HG03575 (cell line): ENCODE data around the gene MYL6B.
"Not testable (repeated sequence)": the region's sequence is repeated elsewhere in the genome, so short reads cannot be mapped to it uniquely, and the experiment has no call there.

ENCODE experiments used
- ATAC-seq: cut with Tn5 transposase; IDR thresholded peaks from one replicate; pipeline ENCODE4 v1.9.1; 2021; ENCODE audit not compliant: unreplicated experiment, insufficient number of reproducible peaks, low FRiP score; ENCODE audit errors: extremely low read depth

Gene MYL6B

GRCh38 chr12:56152132-56152755 lies at the start of gene MYL6B:
Gene MYL6B (plus strand): TSS chr12:56152587. CDS start chr12:56153919, 1,332 bp downstream.
- no peak for ATAC-seq

DNA sequence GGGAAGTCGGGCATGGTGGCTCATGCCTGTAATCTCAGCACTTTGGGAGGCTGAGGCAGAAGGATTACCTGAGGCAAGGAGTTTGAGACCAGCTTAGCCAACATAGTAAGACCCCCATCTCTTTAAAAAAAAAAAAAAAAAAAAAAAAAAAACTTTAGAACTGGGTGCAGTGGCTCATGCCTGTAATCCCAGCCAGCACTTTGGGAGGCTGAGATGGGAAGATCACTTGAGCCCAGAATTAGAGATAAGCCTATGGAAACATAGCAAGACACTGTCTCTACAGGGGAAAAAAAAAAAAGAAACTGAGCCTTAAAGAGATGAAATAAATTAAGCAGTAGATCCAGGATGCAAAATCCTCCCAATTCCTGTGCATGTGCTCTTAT lies 49.7 kb upstream of the MYL6B start:
- ATAC-seq, result no peak

- ATAC-seq, result no peak
These were observed 49.2 kb upstream of the MYL6B start for GRCh38 chr12:56103066-56103711.

- no peak for ATAC-seq
These were observed 48.6 kb upstream of the MYL6B start for GRCh38 chr12:56103823-56104108.

GRCh38 chr12:56104109-56104814 lies 48.1 kb upstream of the MYL6B start, which contains the start of gene PA2G4:
Gene PA2G4 (plus strand): TSS chr12:56104559. CDS start chr12:56104738, 179 bp downstream.
- ATAC-seq, result peak; percentile 76

DNA sequence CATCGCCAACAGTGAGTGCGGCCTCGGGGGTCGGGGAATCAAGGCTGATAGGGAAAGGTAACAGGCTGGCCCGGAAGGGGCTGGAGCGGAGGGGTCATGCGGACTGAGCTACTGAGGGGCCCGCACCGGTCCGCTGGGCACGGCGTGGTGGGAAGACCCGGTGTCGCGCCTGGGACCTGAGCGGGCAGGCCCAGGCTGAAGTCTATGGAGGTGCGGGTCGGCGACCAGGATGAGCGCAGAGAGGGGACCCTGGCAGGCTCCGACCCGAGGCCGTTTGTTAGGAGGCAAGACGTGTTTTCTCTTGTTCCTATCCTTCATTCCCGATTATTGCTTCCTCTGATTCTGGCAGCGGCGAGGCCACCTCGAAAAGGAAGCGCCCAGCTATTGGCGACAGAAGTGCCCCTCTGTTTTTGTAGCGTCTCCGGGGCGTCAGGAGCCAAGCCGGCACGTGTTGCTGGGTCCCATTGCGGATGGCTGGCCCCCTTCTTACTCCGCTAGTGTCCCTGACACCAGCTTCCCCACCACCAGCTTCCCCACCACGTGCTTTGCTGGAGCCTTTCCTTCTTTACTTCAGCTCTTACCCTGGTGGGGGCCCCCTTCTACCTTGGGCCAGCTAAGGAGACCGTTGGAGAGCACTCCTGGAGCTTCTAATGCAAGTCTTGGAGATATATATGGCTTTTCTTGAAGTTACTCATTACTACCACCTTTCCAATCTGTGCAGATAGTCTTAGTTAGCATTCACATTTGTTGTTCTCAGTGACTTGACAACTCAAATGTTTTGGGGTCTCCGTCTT lies 47.4 kb upstream of the MYL6B start:
- no peak for ATAC-seq

DNA sequence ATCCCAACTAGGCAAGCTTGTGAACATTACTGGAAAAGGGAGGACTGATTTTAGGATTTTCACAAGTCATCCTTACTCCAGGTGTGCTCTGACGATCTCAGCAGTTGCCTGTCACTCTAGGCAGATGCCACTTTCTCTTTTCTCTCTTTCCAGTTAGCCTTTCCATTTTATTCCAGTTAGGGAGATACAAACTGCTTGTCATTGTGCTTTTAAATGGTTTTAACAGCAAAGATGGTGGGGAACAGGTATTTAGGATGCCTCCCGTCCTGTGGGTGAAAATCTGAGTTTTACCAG lies 46.8 kb upstream of the MYL6B start:
- no peak for ATAC-seq

DNA sequence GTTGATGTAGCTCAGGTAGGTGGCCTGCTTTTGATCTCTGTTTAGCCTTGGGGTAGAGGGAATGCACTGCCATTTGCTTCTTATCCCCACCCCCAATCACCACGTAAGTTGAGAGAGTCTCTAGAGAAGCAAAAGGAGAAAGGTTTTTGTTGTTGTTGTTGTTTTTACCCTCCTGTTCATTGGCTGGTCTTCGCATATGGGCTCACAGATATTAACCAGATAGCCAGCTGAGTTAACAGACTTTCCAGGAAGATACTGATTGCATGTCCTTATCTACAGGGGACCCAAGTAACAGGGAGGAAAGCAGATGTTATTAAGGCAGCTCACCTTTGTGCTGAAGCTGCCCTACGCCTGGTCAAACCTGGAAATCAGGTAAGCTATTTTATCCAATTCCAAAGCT lies 45.1 kb upstream of the MYL6B start:
- no peak for ATAC-seq

DNA sequence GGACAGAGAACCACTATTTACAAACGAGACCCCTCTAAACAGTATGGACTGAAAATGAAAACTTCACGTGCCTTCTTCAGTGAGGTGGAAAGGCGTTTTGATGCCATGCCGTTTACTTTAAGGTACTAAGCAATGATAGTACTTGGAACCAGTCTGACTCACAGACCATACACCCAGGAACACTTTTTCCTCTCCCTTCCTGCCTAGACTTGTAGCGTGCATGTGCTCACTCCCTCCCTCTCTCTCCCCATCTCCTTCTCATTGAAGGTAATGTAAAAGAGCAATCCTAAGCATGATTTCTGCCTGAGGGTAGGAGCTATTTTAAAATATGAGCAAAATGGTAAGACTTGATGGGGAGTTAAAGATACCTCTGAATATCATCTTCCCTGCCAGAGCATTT lies 41.8 kb upstream of the MYL6B start:
- ATAC-seq, result no peak

DNA sequence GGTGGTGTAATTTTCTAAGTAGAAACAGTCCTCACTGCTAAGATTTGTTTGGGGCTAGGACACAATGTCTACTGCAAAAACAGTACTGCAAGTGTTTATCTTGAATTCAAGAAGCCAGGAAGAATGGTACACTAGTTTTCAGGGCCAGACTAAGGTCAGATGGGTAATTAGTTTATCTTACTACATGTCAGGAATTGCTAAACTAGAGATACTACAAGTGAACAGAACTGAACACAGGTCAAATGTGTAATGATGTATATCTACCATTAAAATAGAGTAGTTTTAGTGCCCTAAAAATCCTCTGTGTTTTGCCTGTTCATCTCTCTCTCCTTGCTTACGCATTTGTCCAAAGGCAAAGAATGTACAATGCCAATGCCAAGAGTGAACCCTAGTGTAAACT lies 38.3 kb upstream of the MYL6B start:
- no peak for ATAC-seq

- ATAC-seq, result no peak
These were observed 37.1 kb upstream of the MYL6B start for GRCh38 chr12:56115329-56115728.

GRCh38 chr12:56116267-56117081 lies 35.9 kb upstream of the MYL6B start, which contains the start of gene RPL41:
Gene RPL41 (plus strand): TSS chr12:56116633.
- no peak for ATAC-seq

GRCh38 chr12:56117082-56117706 lies 35.2 kb upstream of the MYL6B start:
- not testable (repeated sequence) for ATAC-seq

- ATAC-seq, result peak; percentile 69
These were observed 34.4 kb upstream of the MYL6B start, which contains the start of gene ZC3H10 for GRCh38 chr12:56117778-56118687. Gene ZC3H10 (plus strand): TSS chr12:56118266. CDS start chr12:56120563, 2,297 bp downstream.

GRCh38 chr12:56118688-56119357 lies 33.6 kb upstream of the MYL6B start:
- ATAC-seq, result no peak

- no peak for ATAC-seq
These were observed 33.0 kb upstream of the MYL6B start for GRCh38 chr12:56119361-56119796.
